Right ventricle myocardium superior (tissue), 1 donor: ENCODE results near the gene GALNT13. TPM values are rescaled to one million over a fixed set of nuclear protein-coding genes. Genes with fewer than 3 reads are reported as not detected.

ENCODE experiments used
- ATAC-seq: fragments of 200-7000 bp; cut with Tn5 transposase; one replicate; pipeline ENCODE4 v1.9.1; 2020; ENCODE audit warnings: mild to moderate bottlenecking; ENCODE audit not compliant: poor library complexity
- DNase-seq: peaks from one replicate; pipeline ENCODE4 v3.0.0-alpha.2; 2020
- intact Hi-C: fragments of 100-400 bp; cut with DNase I; formaldehyde crosslinking; loops from one replicate; pipeline ENCODE4 v1.11.2; 2022
- total RNA-seq: library from RNA; stranded (reverse); fragmentation: NEBNext Ultra II Directional; extraction: Animal tissue kit (Norgen Biotek cat#: 25700); gene quantifications from one replicate; pipeline ENCODE4 v1.2.1, GENCODE V29; 2021
- donor health status: DM: no; HTN: yes; CAD: no; lungs with severe emphysema.

GALNT13 gene
- total RNA-seq, 1 donor from 2014 or later, result not detected

GRCh38 chr2:154368153-154368552 lies 496.4 kb downstream of the GALNT13 start:
- DNase-seq (no peak), ATAC-seq (no peak)
- intact Hi-C loops, result no loop called here

- intact Hi-C loops, result no loop called here
- ATAC-seq (no peak), DNase-seq (no peak)
Measured at GRCh38 chr2:154370873-154371272, 499.2 kb downstream of the GALNT13 start.

GRCh38 chr2:154374416-154374815 lies 502.7 kb downstream of the GALNT13 start:
- DNase-seq (no peak), ATAC-seq (no peak)
- intact Hi-C loops, result no loop called here

GRCh38 chr2:154375579-154375931 lies 503.8 kb downstream of the GALNT13 start:
- DNase-seq (no peak), ATAC-seq (no peak)
- intact Hi-C loops, result no loop called here

GRCh38 chr2:154381931-154382794 lies 510.4 kb downstream of the GALNT13 start:
- no peak for DNase-seq
- intact Hi-C loops, result no loop called here
- ATAC-seq, result no peak

- DNase-seq (no peak), ATAC-seq (no peak)
- intact Hi-C loops, result no loop called here
Measured at GRCh38 chr2:154386186-154386585, 514.5 kb downstream of the GALNT13 start.

GRCh38 chr2:154391051-154391450 lies 519.3 kb downstream of the GALNT13 start:
- intact Hi-C loops, result no loop called here
- ATAC-seq, result no peak
- DNase-seq, result no peak

- intact Hi-C loops, result no loop called here
- ATAC-seq, result no peak
Measured at GRCh38 chr2:154392256-154392655, 520.5 kb downstream of the GALNT13 start.

GRCh38 chr2:154394600-154394999 lies 522.9 kb downstream of the GALNT13 start:
- DNase-seq (no peak), ATAC-seq (no peak)
- intact Hi-C loops, result no loop called here

More at GRCh38 chr2:154392256-154392655, 520.5 kb downstream of the GALNT13 start:
- no peak for DNase-seq

GRCh38 chr2:154400563-154401290 lies 529.0 kb downstream of the GALNT13 start:
- intact Hi-C loops, result no loop called here
- ATAC-seq (no peak), DNase-seq (no peak)

GRCh38 chr2:154402213-154402612 lies 530.5 kb downstream of the GALNT13 start:
- intact Hi-C loops, result no loop called here
- ATAC-seq (no peak), DNase-seq (no peak)

- intact Hi-C loops, result no loop called here
- ATAC-seq (no peak), DNase-seq (no peak)
Measured at GRCh38 chr2:154403242-154403790, 531.6 kb downstream of the GALNT13 start.

- intact Hi-C loops, result no loop called here
- ATAC-seq (no peak), DNase-seq (no peak)
Measured at GRCh38 chr2:154408786-154409185, 537.1 kb downstream of the GALNT13 start.

GRCh38 chr2:154422251-154422650 lies 550.5 kb downstream of the GALNT13 start:
- intact Hi-C loops, result no loop called here
- ATAC-seq (no peak), DNase-seq (no peak)

GRCh38 chr2:154425994-154426393 lies 554.3 kb downstream of the GALNT13 start:
- ATAC-seq (no peak), DNase-seq (peak; percentile 44)
- intact Hi-C loops, result no loop called here

GRCh38 chr2:154427453-154427852 lies 555.7 kb downstream of the GALNT13 start:
- intact Hi-C loops, result no loop called here
- no peak for ATAC-seq
- DNase-seq, result no peak

GRCh38 chr2:154428022-154428421 lies 556.3 kb downstream of the GALNT13 start:
- ATAC-seq (no peak), DNase-seq (no peak)
- intact Hi-C loops, result no loop called here

GRCh38 chr2:154433010-154433409 lies 561.3 kb downstream of the GALNT13 start:
- intact Hi-C loops, result no loop called here
- ATAC-seq (no peak), DNase-seq (no peak)

GRCh38 chr2:154437104-154437503 lies 565.4 kb downstream of the GALNT13 start:
- intact Hi-C loops, result no loop called here

GRCh38 chr2:154439156-154439555 lies 567.4 kb downstream of the GALNT13 start:
- no peak for DNase-seq
- no peak for ATAC-seq
- intact Hi-C loops, result no loop called here

More at GRCh38 chr2:154437104-154437503, 565.4 kb downstream of the GALNT13 start:
- ATAC-seq, result no peak
- DNase-seq, result no peak
